Activated CD4-positive, alpha-beta T cell treated with anti-CD3 and anti-CD28 coated beads, Interleukin-2, Interleukin-4, amounts not matched to agents 100 ng/mL and 50 ng/mL, durations not matched to agents 16 hours and 8 hours (primary cell): Measurements from ENCODE around the gene RORC.
"Not testable (repeated sequence)": the region's sequence is repeated elsewhere in the genome, so short reads cannot be mapped to it uniquely, and the experiment has no call there.

Experiments used
- DNase-seq: peaks from one replicate; pipeline ENCODE4 v3.0.0-alpha.2; 2020; ENCODE audit warnings: low spot score

Gene RORC

DNA sequence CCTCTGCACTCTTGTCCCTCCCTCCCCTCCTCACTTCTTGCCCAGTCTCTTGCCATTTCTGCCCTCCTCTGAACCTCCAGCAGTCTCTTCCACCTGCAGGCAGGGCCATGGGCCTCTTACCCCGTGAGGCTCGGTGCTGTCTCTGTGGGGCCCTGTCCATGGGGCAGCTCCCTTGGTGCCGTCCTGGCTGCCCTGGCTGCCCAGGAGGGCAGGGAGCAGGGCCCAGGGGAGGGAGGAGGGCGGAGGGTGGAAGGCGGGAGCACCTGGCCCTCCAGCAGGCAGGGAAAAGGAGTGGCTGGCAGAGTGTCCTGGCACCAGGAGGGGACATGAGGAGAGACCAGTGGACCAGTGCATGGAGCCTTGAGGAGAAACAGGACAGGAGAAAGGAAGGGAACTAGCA is at the start of gene RORC:
Gene RORC (minus strand): TSS at position 198 of the 400 bp plus-strand sequence. CDS start 38 bp downstream, at position 160.
- DNase-seq, result no peak

DNA sequence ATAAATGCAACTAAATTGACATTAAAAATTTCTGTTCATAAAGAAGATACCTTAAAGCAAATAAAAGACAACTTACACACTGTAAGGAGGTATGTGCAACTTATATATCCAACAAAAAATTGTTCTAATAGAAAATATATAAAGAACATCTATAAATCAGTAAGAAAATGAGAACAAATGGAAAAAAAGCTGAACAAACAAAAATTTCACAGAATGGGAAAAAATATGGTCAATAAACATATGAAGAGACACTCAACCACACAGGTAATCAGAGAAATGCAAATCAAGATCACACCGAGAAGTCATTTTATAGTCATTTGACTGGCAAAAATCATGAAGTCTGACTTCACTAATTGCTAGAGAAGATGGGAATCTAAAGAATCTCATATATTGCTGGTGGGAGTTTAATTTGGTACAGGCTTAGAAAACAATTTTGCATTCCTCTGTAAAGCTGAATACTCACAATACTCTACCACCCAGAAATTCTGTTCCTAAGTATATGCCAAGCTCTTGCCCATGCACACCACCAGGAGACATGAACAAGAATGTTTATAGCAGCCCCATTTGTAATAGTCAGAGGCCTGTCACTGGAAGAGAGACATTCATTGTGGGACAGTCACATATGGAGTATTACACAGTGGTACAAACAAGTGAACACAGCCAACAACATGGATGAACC is 44.0 kb upstream of the RORC start:
- no peak for DNase-seq

DNA sequence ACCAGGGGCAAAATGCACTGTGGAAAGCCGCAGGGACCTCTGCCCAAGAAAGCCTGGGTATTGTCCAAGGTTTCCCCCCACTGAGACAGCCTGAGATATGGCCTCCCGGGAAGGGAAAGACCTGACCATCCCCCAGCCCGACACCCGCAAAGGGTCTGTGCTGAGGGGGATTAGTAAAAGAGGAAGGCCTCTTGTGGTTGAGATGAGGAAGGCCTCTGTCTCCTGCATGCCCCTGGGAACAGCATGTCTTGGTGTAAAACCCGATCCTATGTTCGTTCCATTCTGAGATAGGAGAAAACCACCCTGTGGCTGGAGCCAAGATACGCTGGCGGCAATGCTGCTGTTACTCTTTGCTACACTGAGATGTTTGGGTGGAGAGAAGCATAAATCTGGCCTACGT is 41.2 kb upstream of the RORC start:
- not testable (repeated sequence) for DNase-seq

DNA sequence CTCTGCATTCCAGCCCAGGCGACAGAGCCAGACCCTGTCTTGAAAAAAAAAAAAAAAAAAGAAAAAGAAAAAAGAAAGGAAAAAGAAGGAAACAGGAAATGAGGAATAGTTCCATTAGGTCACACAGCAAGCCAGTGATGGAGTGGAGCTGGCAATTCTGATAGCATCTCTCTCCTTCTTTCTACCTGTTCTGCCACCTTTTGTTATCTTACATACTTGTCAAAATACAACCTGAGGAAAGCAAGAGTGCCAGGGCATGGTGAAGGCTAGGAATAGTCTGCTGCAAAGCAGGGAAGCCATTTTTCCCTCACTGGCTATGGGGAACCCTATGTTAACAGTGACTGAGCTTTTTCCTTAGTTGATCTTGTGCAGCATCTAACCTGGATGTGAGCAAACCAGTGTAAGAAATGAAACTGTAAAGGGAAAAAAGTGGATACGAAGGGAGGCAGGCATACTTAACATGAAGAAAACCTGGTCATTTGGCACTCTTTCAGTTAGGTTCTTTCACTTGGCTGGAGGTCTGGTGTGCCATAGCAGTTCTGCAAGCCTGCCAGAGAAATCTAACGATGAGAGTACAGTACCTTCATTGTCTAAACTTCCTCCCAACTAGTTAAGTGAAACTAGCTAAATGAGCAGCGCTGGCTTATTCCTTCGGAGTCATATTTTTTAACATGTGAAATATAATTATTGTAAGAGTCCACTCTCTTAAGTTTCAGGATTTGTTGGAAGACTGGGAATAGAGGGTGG is 39.9 kb upstream of the RORC start:
- no peak for DNase-seq

DNA sequence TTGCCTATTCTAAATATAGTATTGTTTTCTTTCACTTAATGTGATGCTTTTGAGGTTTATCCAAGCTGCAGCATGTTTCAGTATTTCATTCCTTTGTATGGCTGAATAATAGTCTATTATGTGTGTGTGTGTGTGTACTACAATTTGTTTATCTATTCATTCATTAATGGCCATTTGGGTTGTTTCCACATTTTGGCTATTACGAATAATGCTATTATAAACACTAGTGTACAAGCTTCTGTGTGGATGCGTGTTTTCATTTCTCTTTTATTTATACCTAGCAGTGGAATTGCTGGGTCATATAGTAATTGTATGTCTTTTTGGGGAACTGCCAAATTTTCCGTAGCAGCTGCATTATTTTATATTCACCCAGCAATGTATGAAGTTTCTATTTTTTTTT is 36.9 kb upstream of the RORC start:
- DNase-seq, result no peak

DNA sequence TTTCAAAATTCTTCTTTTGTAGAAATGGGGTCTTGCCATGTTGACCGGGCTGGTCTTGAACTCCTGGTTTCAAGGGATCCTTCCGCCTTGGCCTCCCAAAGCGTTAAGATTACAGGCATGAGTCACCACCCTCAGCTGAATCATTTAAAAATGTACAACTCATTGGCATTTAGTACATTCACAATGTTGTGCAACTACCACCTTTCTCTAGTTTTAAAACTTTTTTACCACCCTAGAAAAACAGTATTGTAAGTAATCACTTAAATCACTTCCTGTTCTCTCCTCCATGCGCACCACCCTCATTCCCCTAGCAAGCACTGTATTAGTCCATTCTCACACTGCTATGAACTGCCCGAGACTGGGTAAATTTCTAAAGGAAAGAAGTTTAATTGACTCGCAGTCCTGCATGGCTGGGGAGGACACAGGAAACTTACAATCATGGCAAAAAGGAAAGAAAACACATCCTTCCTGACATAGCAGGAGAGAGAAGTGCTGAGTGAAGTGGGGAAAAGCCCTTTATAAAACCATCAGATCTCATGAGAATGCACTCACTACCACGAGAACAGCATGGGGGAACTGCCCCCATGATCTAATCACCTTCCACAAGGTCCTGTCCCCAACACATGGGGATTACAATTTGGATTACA is 36.3 kb upstream of the RORC start:
- no peak for DNase-seq

DNA sequence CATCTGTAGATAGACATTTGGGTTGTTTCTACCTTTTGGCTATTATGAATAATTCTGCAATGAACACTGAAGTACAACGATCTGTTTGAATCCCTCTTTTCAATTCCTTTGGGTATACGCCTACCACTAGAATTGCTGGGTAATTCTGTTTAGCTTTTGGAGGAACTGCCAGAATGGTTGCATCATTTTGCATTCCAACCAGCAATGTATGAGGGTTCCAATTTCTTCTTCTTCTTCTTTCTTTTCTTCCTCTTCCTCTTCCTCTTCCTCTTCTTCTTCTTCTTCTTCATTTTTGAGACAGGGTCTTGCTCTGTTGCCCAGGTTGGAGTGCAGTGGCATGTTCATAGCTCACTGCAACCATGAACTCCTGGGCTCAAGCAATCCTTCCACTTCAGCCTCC is 35.7 kb upstream of the RORC start:
- DNase-seq, result no peak

DNA sequence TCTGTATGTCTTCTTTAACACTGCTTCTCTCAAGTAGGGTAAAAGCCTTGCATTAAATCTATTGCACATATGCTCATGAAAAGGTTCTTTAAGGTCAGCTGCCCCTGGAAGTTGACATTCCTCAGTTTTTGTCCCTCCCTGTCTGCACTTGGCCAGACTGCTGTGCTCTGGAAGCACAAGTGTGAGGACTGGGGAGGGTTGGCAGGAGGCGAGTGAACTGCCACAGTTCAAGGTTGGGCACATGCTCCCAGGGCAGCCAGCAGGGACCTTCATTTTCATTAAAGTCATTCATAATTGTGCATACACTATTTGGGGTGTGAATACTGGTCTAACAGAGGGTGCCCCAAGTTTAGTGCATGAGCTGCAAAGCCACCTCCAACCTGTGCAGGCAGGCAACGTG is 32.8 kb upstream of the RORC start:
- no peak for DNase-seq

DNA sequence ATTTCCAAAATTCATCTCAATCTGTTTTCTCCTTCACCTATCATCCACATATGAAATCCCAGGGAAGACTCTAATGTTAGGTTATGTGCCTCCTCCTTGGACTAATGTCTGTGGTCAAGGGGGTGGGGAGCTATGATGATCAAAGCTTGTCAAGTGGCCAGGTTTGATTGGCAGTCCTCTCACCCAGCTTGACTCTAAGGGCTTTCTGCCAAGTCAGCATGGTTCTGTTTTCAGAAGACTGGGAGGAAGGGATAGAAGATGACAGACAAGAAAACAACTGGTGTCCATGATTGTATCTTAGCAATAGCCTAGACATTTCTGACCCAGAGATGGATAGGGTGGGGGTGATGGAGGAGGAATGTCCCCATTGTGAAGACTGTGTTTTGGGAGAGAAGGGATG is 31.0 kb upstream of the RORC start:
- no peak for DNase-seq

DNA sequence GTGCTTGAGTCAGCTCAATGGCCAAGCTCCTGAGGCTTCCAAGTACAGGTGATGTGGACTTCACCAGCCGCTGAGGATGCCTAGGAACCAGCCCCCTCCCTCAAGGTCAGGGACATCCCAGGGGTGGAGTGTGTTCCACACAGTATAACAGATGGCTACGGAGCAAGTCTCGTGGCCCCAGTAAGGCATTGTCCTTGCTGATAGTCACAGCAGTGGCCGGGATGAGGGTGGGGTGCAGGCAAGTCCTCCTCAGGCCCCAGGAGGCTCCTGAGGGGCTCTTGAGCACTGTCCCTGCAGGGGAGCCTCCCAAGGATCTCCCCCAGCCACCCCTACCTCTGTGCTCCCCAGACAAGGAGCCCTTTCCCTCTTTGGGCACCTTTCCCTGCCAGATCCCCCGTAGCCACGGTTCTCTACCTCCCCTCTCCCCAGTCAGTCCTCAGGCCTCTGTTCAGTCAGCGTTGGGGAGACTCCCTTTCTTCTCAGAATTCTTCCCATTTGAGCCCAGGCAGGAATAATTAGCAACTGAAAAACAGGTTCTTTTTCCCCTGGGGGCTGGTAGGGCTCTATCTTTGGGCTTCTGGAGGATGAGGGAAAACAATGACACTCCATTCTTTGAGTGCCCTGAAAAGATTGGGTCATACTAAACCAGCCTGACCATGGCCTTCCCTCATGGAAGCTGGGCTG is 29.0 kb upstream of the RORC start:
- DNase-seq, result no peak

DNA sequence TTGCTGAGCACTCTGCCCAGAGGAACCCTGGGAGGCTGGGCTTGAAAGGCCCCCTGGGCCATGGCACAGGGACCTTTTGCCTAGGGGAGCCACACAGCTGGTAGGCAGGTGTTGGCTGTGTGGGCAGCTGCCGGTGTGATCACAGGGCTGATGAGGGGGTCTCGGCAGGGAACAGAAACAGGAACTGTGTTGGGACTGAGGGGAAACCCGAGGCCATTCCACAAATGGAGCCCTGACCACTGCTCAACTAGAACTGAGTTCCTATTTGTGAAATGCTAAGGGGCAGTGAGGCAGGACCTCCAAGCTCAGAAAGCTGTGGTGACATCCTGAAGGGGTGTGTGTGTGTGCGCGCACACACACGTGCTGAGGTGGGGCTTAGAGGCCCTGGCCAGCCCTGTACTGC is 28.3 kb upstream of the RORC start:
- DNase-seq, result no peak

DNA sequence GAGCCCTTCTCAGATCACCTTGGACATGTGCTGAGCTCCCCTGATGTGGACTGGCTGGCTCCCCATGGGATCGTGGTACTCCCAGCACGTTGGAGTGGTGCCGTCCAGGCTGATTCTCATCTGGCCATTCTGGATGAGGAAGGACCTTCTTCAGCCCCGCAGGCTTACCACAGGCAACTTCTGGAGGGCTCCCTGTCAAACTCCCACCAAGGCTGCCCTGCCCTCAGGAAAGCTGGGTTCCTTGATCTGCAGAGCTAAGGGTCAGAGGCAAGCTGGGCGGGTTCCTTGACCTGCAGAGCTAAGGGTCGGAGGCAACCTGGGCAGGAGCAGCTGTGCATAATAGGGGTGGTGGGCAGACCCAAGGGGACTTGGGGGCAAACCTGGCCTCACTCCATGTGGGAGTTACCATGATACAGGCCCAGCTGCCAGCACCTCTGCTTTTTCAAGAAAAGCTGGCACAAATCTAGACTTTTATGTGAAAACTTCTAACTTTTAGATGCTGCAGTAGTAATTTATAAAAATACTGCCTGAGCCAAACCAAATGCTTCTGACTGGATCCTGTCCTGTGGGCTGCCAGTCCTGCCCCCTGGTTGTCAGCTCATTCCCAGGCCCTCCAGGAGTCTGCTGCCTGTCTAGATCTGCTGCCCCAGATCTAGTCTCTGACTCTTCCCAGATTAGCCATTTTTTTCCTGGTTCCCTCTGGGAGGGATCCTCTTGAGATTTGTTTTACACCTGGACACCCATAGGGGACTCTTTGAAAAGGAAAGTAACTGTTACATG is 27.5 kb upstream of the RORC start:
- no peak for DNase-seq

DNA sequence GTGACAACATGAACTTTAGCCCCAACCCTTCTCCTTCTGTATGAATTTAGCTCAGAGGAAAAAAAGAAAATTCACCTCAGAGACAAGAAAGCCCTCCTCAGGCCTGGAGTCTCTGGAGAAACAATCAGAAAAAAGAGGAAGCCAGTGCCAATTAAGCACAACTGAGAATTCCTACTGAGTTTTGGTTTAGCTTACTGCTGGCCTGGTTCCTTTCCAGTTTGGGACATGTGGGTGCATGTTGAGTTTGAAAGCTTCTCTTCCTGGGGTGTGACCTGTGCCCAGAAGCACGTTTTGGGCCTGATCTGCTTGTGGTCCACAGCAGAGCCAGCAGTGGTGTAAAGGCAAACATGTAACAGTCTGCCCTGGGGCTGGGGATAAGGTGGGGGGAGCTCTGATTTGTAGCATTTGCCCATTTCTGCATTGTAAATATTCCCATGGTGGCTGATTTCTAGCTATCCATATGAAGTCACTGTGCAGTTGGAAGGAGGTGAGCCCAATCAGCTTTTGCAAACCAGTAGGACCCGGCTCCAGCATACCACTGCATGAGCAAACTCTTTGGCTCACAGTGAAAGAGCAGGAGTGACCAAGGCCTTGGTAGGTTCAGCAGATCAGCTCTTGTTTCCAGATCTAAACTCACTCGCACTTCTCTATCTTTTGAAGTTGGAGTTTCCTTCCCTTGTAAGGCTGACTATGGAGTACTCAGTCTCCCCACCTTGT is 26.6 kb upstream of the RORC start:
- no peak for DNase-seq

DNA sequence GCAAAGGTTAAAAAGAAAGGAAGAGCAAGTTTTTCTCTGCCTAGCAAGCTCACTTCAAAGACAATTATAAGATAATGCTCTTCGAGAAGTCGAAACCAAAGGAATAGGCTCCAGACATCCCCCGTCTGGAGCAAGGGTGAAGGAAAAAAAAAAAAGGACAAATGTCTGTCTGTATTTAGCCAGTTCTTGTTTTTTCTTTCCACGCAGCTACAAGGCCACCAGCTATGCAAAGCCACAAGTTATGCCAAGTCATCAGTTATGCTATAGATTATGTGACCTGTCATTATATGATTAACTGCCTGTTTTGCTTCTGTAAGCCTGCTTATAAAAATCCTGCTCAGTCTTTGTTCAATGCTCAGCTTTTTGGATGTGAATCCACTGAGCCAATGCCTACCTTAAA is 24.3 kb upstream of the RORC start:
- no peak for DNase-seq

DNA sequence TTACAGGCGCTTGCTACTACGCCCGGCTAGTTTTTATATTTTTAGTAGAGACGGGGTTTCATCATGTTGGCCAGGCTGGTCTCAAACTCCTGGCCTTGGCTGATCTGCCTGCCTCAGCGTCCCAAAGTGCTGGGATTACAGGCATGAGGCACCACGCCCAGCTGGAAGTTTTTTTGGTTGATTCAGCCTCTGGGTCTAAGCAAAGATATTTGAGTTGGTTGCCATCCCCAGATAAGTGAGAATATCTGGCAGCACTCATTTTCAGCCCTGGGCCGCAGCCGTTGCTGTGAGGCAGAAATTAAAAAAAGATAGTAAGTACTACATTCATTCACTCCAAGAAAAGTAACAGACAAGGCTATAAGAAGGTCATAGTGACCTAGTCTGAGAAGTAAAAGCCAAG is 23.9 kb upstream of the RORC start:
- DNase-seq, result not testable (repeated sequence)

DNA sequence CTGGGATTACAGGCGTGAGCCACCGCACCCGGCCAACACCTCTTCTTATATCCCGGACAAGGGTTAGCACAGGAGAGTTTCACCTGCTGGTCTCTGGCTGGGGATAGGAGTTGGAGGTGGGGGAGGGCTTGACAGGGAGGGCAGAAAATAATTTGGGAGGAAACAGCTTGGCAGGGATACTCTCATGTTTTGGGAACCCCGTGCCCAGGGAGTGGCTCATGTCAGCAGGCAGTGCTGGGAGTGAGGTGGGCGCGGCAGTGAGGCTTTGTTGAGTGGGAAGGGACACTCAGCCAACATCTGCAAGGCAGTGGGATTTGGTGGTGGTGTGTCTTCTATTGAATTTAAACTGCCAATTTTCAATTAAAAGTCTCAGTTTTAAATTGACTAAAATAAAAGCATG is 23.1 kb upstream of the RORC start:
- DNase-seq, result no peak

DNA sequence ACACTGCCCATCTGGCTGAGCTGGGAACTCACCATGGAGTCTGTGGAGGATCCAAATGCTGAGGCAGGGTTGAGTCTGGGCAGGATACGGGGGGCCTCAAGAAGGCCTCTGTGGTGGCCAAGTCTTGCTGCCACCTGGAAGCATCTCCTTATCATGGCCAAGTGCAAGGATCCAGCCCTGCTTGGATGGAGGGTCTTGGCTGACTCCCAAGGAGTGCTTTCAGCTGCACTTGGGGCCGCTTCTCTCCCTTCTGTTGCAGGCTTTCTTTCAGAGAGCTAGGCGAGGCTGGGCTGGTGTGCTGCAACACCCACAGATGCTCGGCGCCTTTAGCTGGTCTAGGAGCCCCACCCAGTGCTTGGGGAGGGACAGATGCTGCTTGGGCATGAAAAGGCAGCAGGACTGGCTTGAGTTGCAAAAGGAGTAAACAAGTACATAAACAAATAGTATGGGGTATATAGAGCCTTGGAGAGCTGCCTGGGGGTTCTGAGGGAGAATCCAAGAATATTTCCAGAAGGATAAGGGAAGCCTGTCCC is 21.9 kb upstream of the RORC start, which contains the start of gene THEM5:
Gene THEM5 (minus strand): TSS at position 302 of the 533 bp plus-strand sequence. CDS start 147 bp downstream, at position 155.
- no peak for DNase-seq

DNA sequence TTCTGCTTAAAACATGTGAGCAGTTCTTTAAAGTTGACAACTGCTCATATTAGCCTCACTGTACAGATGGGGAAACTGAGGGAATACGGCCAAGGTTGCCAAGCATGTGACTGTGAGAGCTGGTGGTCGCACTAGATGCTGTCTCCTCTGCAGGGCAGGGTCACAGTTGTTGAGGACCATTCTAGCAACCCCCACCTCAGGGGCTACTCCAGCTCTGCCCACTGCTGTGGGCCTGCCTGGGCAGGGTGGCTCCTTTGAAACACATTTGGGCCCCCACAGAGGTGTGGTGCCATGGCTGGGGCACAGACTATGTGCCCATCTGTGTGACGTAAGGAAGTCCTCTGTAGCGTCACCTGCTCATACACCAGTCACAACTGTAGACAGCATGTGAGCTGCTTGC is 21.1 kb upstream of the RORC start:
- no peak for DNase-seq

DNA sequence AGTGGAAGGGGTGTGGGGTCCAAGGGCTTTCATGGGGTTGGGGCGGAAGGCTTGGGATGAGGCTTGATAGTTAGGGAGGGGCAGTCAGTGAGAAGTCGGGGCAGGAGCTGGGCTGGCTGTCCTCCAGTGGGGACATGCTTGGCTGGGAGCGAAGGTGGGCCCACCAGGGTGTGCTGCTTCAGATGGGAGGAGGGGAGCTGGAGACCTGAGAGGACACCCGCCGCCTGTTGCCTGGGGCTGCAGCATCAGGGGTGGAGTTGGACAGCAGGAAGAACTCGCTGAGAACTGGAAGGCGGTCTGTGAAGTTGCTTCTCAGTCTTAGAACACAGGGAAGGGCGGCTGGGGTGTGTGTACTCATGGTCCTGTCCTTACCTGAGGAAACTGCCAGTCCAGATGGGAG is 20.3 kb upstream of the RORC start:
- no peak for DNase-seq

DNA sequence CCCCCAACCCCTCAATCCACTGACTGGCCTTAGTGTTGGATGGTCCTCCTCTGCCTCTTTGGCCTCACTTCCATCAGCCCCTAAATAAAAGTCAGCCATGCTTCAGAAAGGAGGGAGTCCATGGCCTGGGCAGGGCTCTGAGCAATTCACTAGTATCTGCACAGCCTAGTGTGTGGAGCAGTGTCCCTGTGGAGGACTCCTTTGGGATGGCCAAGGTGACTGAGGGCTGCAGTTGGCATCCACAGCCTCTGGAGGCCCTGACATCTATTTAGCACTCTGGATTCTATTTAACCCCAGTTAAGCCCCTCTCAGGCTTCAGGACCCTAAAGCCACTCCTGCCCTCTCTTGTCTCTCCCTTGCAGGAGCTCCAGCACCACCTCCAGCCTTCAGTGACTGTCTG is 18.3 kb upstream of the RORC start:
- DNase-seq, result no peak

DNA sequence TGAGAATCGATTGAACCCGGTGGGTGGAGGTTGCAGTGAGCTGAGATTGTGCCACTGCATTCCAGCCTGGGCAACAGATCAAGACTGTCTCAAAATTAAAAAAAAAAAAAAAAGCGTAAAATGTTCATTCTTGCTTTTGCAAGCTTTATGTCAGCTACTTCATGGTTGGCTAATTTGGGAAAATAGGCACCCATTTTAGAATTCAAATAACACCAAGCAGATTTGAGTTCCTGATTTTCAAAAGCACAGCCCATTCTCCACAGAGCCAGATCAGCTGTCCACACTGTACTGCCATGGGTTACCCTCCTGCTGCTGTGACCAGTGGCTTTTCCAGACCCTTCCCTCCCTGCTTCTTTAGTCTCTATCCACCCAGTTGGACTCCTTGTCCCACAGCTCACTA is 17.5 kb upstream of the RORC start:
- no peak for DNase-seq
